GM21723 (cell line): ENCODE data around the gene NEMP1.

ENCODE experiments used
- ATAC-seq: cut with Tn5 transposase; IDR thresholded peaks from one replicate; pipeline ENCODE4 v1.9.1; 2021; ENCODE audit warnings: mild to moderate bottlenecking, moderate library complexity; ENCODE audit not compliant: unreplicated experiment

The NEMP1 gene

DNA sequence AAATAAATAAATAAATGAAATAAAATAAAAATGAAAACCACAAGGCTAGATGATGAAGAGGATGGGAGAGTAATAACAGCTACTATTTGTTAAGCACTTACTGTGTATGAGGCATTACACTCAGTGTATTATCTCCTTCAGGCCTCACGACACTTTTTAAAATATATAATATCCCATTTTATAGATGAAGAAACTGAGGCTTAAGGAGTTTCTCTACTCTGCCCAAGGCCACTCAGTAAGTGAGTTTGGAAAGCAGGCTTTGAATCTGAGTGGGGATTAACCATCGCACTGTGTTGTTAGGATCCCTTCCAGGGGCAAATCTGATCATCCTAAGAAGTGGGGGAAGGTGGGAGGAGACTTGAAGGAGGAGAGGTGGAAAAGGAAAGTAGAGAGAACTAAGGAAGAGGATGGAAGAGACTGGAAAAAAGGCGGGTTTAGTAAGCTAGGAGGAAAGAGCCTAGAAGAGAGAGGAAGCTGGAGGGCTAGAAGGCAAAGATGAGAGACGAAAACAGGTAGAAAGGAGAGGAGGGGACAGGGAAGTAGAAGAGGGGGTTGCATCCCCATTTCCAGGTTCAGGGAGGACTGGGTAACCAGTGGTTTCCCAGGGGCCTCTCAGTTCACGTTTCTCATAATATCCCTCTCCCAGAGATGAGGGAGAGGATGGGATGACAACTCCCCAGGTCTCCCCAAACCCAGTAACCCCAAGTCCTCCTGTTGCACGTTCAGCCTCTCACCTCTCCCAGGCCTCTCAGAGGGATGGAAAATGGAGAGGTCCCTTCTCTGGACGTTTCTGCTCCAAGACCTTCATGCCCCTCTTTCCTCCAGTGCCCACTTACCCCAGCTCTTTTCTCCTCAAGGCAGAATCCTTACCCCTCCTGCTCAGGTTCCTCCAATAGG is 30.9 kb upstream of the NEMP1 start:
- ATAC-seq = no peak

DNA sequence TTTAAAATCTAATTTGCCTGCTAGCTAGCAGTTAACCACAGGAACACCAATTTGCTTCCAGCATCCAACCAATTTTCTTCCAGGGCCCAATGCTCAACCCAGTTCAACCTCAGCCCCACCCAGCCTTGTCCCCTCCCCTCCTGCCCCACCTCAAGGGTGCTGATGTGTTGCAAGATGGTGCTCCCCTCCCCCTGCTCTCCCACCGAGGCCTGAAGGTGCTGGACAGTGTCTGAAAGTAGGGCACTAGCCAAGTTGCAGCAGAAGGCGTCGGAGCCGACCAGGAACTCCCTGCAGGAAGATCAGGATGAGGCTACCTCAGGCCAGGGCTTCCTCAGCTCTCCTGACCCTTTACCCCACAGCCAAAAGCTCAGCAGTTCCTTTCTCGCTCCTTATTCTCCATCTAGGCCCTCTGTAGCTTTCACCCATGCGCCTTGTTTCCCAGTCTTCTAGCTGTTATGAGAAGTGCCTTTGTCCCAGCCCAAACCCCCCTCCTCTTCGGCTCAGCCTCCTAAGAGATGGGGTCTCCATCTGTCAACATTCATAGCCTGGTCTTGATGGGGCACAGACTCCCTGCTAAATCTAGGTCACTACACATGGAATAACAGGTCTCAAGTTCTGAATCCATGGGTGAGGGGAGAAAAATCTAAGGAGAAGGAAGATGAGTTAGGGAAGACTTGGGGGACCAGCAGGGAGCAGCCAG is 29.0 kb upstream of the NEMP1 start:
- no peak for ATAC-seq

DNA sequence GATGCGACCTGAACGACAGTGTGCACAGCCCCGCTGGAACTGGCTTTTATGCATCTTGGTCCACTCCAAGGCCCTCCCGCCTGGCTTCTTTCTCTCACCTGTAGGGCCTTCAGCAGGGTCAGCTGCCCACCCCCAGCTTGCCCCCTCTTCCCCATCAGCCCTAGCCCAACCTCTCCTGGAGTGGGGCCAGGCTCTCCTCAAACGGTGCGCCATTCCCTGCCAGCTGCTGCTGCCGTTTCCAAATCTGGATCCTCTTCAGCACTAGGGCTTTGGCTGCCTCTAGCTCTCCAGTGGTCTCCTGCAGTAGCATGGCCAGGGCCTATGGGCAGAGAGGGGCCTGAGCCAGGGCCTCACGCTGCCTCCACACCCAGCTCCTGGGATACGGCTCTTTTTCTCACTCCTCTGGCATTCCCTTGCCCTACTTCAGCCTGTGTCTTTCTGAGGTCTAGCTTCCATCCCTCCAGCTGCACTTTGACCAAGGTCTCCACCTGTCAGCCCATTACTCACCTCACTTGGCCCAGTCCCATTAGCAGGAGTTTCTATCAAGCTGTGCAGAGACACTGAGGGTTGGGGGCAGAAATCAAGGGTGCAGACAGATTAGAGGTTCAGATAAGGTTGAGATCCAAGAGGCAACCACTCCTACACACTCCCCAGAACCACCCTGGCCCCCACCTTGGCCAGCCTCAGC is 27.6 kb upstream of the NEMP1 start:
- ATAC-seq = no peak

DNA sequence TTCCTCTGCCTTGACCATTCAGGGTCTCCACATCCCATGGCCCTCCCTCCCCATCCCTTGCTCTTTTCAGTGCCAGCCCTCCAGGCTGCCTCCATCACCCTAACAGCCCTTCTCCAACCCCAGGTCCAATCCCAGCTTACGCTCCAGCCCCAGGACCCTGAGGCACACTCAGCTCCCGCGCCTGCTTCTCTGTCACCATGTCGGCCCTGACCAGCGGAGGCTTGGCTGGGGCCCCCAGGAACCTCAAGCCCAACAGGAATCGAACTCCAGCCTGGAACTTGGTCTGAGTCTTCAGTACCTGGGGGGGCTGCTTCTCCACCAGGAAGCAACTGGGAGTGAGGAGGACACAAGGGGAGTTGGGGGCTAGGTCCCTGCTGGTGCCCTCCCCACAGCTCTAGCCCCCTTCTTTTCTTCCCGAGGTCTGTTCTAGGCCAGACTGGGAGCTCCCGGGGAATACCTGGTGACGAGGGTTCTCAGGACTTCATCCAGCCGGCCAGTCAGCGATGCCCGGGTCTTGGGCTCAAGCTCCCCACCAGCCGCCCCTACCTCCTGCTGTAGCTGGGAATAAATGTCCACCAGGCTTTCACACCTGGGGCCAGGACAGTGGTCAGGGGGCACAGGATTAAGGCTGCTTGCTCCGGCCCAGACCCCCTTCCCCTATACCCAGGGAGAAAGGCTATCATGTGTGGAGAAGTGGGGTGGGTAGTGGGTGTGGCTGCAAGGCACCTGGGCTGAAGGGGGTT is 26.6 kb upstream of the NEMP1 start:
- no peak for ATAC-seq

DNA sequence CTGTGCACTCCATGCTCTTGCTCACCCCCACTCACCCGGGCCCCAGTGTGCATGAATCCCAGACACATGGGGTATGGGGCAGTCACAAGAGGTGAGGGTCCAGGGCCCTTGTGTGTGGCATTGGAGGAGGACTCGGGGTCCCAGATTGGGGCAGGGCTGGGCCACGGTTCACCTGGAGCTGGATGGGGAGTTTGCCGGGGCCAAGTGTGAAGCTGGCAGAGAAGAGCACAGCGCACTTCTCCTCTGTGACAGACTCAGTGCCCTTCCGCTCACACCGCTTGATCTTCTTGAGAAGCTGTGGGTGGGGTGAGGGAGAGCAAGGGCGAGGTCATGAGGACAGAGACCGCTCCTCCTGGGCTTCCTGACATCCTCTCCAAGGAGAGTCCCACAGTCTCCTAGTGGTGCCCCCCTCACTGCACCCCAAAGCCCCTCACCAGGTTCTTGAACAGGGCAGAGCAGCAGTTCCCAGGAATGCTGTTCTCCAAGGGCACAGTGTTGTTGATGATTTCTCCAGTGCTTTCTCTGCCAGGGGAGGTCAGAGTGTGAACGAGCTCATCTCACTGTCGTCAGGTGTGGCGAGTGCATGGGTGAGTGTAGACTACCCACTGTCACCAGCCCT is 25.8 kb upstream of the NEMP1 start:
- no peak for ATAC-seq

DNA sequence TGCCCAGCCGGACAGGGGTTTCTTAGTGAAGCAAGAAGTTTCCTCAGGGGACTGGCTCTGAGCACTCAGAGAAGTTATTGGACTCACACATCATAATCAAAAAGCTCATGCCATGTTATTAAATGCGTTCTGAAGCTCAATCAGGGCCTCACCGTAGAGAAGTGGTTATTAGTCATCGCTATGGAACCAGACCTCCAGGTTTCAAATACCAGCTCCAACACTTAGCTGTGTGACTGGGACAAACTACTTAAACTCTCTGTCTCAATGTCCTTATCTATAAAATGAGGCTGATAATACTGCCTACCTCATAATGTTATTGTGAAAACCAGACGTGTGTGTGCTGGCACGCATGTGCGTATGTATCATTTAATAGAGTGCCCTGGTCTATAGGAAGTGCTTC is 25.3 kb upstream of the NEMP1 start:
- no peak for ATAC-seq

DNA sequence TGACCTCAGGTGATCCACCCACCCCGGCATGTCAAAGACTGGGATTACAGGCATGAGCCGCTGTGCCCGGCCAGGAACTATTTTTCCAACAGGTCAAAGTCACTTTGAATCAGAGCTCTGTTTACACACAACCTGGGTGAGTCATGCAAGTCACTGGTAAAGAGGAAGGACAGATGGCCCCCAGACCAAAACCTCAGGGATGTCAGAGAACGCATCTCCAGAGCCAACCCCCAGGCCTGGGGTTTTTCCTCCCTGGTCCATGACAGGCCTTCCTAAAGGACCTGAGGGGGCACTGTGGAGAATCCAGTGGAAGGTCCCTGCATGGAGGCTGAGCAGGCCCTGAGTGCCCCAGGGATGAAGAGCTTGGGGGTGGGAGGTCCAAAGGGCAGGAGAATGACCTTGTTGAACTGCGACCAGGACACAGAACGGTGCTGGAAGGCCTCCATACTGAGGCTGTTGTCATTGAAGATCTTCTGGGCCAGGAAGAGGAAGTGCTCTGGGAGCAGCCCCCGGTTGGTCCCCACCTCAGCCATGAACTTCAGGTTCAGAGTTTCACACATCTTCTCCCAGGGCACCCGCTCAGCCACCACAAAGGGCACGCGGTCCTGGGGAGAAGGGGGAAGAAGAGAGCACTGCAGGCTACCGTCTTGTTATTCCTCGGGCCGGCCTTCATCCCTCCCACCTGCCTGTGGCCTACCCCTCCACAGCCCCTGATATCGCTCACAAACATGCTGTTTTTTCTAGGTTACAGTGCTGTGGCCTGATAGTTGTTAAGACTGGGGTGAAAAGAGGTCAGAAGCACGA is 23.5 kb upstream of the NEMP1 start:
- ATAC-seq = no peak

DNA sequence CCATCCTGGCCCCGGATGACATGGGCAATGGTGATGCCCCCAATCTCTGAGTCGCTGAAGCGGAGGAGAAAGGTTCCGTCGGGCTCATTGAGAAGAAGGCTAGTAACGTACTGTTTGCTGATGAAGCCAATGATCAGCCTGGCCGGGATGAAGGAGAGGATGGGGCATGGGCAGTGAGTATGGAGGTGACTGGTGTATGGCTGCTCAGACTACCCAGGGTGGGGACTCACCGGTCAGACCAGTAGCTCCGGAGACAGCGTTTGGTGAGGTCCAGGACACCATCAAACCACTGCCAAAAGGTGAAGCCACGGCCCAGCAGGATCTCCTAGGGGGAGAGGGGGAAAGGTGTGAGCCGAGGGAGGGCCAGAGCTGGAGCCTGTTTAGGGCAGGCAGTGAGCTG is 21.2 kb upstream of the NEMP1 start:
- no peak for ATAC-seq

DNA sequence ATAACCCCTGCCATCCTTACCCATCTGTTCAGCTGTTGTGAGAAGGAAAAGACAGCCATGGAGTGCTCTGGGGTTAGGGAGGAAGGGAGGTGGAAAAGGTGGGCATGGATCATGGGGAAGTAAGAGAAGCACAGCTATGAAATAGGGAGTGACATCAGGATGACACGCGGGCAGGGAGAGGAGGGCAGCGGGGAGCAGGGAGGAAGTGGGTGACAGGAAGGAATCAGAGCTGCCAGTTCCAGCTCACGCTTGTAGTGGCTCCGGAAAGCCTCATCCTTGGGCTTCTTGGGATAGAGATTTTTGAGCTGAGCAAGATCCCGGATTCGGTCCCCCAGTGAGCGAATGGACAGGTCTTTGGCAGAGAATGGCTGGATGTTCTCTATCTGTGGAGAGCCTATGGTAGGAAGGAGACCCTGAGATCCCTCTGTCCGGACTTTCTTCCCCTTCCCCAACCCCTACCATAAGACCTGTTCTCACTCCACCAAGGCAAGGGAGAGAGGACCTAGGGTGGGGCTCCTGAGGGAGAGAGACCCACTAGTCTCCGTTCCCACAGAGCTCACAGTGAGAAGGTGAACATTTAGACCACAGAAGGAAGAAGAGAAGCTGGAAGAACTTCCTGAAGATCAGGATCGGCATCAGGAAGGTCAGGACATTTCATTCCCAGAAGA is 20.6 kb upstream of the NEMP1 start:
- ATAC-seq = no peak

DNA sequence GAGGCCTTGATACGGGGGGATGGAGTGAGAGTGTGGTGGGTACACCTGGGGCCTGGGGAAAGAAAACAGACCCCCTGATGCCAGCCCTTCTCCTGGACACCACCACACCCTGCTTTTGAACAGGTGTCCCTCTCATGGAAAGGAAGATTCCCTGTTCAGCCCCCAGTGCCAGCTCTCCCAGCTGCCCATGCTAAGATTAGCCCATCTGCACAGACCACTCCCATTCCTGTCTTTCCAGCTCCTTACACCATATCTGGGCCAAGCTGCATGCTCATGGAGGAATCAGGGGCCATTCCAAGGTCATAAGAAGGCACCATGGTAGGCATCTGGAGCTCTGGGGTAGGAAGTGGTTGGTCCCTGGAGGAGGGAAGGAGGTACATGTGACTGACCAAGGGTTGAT is 20.0 kb upstream of the NEMP1 start:
- no peak for ATAC-seq

DNA sequence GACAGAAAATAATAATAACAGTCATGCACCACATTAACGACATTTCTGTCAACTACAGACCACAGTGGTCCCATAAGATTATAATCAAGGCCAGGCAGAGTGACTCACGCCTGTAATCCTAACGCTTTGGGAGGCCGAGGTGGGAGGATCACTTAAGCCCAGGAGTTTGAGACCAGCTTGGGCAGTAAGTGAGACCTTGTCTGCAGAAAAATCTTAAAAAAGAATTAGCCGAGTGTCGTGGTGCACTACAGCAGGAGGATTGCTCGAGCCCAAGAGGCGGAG is 18.9 kb upstream of the NEMP1 start:
- no peak for ATAC-seq

DNA sequence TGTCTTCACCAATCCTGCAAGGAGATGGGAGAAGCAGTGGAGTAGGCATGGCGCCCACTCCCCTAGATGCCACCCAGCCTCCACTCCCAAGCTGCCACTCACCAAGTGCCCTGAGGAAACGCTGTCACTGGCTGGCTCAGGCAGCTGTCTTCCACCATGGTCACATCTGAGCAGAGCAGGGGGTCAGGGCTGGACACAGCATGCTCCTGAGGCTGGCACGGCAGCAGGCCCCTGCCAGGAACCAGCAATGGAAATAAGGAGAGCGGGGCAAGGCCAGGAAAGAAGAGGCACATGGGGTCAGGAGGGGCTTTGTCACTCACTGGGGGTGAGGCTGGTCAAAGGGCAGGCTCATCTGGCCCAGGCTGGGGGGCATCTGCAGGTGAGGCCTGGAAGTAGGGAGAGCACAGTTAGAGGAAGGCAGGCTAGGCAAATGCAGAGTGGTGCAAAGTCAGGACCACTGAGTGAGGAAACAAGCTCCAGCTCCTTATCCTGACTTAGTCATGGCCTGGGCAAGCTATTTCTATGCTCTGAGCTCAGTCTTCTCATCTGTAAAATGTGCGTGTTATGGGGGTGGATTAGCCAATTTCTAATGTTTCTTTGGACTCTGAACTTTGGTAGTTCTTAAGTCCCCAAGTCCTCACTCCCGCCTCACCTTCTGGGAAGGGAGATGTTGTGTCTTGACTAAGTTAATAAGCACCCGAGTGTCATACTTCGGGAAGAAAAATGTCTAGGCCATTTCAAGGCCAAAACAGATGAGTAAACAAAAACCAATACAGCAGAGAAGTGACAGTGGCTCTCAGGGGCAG is 18.4 kb upstream of the NEMP1 start:
- no peak for ATAC-seq

DNA sequence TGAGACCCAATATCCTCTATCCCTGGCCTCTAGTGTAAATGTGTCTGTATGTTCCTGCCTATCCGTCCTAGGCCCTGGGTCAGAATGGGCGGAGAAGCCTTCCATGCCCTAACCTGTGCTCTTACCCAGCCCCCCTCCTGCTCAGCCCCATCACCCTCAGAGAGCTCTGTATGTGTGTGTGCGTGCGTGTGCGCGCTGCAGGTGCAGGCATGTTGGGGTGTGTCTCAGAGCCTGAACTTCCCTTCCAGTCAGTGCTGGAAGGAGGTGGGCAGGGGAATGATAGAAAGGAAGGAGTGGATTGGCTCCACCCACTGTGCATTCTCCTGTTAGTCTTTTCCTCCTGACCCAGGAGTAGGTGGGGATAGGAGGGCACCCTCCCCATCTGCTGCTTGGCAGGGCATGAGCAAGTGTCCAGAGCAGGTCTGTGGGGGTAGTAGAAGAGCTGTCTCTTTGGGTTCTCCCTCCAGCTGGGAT is 17.5 kb upstream of the NEMP1 start:
- ATAC-seq = no peak

DNA sequence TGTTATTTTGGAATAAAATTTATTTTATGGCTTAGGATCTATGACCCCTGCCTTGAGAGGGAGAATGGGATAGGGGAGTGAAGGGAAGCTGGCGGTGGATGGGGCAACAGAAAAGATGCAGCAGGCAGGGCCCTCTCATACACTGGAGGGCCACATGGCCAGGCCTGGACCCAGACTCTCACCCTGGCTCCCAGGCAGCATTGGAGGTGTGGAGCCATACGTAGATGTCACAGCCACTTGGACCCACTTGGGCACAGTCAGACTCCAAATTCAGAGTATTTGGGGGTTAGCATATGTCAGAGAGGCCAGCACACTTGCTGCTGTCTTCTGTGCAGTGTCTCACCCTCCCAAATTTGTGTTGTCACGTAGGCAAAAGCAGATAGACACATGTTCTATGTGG is 16.8 kb upstream of the NEMP1 start:
- no peak for ATAC-seq

DNA sequence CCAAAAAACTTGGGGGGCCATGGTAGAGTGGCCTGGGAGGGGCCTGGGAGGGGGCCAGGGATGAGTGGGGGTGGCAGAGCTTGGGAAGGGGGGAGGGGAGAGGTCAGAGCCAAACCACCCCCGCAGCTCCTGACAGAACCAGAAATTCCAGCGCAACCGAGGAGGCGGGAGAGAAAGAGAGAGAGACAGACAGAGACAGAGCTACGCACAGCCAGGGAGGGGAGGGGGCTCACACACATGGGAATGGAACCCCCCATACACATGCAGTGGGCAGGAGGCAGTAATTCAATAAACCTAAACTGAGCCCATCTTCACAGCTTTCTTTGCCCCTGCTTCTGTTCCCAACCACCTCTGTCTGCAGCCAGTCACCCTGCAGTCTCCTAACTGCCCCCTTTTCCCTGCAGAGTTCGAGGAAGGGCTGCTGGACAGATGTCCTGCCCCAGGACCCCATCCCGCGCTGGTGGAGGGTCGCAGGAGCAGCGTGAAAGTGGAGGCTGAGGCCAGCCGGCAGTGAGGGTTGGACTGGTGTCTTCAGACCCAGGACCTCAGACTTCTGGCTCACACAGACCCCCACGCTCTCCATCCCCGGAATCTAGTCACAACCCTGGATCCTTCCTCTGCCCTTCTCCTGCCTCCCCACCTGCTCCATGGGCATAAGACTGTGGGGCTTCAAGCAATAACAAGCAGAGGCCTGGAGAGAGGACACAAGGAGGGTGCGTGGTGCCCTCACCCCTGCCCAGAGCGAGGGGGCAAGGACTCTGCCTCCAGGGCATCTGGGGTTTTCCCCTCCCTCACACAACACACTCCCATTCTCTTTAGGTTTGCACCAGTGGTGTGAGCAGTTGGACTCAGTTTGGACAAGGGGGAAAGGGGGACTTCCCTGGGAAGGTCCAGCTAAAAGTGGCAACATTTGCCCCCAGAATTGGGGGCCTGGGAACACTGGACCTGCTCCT is 15.9 kb upstream of the NEMP1 start:
- ATAC-seq = no peak

DNA sequence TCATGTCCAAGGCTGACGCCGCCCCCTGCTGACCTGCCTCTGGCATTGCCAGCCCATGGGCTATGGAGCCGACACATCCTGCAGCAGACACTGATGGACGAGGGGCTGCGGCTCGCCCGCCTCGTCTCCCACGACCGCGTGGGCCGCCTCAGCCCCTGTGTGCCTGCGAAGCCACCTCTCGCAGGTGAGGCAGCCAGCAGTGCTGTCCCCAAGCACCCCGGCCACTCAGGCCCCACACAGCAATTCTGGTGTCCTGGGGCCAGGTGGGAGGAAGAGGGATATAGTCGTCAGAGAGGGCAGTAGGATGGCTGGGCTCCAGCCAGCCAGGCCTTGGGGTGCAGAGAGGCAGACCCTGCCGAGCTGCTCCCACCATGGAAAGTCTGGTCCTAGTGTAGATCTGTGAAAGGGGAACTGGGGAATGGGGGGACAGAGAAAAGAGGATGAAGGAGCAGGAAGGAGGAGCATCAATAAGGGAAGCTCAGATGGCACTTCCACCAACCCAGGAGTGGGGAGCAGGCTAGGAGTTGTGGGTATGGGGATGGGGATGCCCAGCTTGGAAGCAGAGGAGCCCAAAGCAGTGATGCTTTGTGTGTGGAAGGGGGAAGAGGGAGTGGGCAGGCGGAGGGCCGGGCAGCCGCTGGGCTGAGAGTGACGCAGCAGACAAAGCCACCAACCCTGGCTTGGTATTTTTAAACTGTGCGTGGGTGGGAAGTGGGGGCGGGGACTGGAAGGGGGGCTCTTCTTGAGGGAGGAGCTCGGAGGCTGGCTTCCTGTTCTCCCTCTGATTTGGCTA is 15.0 kb upstream of the NEMP1 start:
- ATAC-seq = peak; percentile 38
